ENCODE measurements around the gene TMED1.
"Not testable (repeated sequence)": the region's sequence is repeated elsewhere in the genome, so short reads cannot be mapped to it uniquely, and the experiment has no call there.

The TMED1 gene, protein sequence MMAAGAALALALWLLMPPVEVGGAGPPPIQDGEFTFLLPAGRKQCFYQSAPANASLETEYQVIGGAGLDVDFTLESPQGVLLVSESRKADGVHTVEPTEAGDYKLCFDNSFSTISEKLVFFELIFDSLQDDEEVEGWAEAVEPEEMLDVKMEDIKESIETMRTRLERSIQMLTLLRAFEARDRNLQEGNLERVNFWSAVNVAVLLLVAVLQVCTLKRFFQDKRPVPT

DNA sequence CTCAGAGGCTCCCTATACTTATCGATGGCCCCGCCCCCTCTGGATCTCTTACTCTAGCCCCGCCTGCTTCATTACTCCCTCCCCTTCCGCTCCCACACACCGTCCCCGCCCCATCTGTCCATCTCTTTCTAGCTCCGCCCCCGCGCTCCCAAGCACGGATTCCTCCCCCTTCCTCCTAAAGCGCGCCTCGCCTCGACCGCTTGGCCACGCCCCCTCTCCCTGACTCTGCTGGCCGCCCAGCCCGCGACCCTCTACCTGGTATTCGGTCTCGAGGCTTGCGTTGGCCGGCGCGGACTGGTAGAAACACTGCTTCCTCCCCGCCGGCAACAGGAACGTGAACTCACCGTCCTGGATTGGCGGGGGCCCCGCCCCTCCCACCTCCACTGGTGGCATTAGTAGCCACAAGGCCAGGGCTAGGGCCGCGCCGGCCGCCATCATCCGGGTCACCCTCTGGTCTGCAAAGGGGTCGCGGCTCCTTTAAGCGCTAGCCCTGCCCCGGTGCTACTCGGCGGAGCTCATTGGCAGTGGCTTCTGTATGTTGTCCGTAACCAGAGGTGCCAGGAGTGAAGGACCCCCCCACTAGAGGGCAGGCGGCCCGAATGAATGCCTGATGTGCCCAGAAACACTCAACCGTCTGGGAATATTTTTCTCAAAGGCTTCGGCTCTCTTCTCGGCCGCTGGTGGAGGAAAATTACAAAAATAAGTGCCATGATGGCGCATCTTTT lies at the start of gene TMED1:
Gene TMED1, minus strand, starts transcription at position 459 of the 725 bp plus-strand sequence. Its CDS starts 21 bp downstream, at position 438.
- peak; percentile 99 for DNase-seq (ENCODE audit: low spot score)

- DNase-seq (ENCODE audit: low spot score) = no peak
Measured at GRCh38 chr19:10885201-10886169, 49.5 kb upstream of the TMED1 start.

GRCh38 chr19:10884274-10884673 lies 48.3 kb upstream of the TMED1 start:
- DNase-seq (ENCODE audit: low spot score) = peak; percentile 62

GRCh38 chr19:10882108-10882457 lies 46.1 kb upstream of the TMED1 start:
- DNase-seq (ENCODE audit: low spot score) = no peak

GRCh38 chr19:10881403-10882107 lies 45.5 kb upstream of the TMED1 start:
- DNase-seq (ENCODE audit: low spot score) = no peak

GRCh38 chr19:10878253-10878652 lies 42.2 kb upstream of the TMED1 start:
- DNase-seq (ENCODE audit: low spot score) = no peak

- not testable (repeated sequence) for DNase-seq (ENCODE audit: low spot score)
Measured at GRCh38 chr19:10877608-10878007, 41.6 kb upstream of the TMED1 start.

- no peak for DNase-seq (ENCODE audit: low spot score)
Measured at GRCh38 chr19:10876459-10877240, 40.6 kb upstream of the TMED1 start.

DNA sequence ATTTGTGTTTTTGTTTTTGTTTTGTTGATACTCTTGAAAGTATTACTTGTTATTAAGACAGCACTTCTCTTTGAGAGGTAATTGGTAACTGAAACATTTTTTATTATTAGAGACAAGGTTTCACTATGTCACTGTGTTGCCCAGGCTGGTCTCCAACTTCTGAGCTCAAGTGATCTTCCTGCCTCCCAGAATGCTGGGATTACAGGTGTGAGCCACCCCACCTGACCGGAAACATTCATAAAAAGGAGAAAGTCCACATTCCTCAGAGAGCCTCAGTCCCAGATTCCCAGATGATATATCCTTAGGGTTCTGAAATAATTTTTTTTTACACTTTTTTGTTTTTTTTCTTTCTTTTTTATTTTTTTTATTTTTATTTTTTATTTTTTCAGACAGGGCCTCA lies 38.0 kb upstream of the TMED1 start:
- DNase-seq (ENCODE audit: low spot score) = no peak

DNA sequence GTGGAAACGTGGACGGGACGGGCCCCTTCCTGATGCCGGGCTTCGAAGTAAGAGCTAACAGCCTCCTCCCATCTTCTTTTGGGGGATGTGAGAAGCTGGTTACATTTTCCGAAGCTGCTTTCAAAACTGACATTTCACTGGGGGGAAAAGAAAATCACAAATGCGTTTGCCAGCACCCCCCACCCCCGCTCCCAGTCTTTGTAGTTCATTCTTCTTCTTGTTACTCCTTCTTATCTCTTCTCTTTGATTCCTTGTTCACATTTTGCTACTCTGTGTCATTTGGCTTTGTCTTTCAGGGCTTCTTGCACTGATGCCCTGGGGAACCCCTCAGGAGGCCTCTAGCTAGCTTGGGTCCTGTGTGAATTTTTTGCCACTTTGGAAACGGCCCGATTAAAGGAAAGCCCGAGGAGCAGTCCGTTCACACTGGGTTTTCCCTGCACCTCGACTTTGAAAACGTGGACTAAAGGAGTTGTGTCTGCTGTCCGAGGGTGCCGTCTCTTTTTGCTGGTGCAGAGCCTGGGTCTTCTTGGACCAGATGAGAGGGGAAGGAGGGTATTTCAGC lies 36.6 kb upstream of the TMED1 start:
- DNase-seq (ENCODE audit: low spot score) = no peak

GRCh38 chr19:10871711-10872545 lies 35.9 kb upstream of the TMED1 start:
- DNase-seq (ENCODE audit: low spot score) = no peak

- DNase-seq (ENCODE audit: low spot score) = peak; percentile 100
Measured at GRCh38 chr19:10870955-10871603, 35.1 kb upstream of the TMED1 start, which contains the start of gene CARM1. Gene CARM1 (plus strand): TSS chr19:10871553. CDS start chr19:10871703, 150 bp downstream.

DNA sequence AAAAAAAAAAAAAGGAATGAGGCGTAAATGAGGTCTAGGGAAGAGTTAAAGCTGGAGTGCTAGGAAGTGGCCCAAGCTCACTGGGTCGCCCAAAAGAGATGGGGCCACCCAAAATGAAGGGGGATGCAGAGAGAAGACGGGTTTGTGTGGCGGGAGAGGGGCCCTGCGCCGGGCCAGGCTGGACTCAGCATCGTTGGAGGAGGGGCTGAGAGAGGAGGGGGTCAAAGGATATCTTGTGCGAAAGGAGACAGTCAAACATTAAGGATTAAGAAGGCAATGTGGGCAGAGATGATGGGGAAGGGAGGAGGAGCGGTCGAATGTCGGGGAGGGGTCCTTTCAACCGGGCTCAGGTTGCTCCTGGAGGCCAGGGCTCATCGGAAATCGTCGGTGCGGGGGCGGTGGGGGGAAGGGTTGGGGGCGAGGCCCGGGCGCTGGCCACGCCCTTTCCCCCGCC lies 34.5 kb upstream of the TMED1 start:
- no peak for DNase-seq (ENCODE audit: low spot score)

GRCh38 chr19:10869872-10870311 lies 33.9 kb upstream of the TMED1 start:
- not testable (repeated sequence) for DNase-seq (ENCODE audit: low spot score)

GRCh38 chr19:10868872-10869547 lies 33.0 kb upstream of the TMED1 start:
- DNase-seq (ENCODE audit: low spot score) = no peak

GRCh38 chr19:10866495-10866894 lies 30.5 kb upstream of the TMED1 start:
- no peak for DNase-seq (ENCODE audit: low spot score)

DNA sequence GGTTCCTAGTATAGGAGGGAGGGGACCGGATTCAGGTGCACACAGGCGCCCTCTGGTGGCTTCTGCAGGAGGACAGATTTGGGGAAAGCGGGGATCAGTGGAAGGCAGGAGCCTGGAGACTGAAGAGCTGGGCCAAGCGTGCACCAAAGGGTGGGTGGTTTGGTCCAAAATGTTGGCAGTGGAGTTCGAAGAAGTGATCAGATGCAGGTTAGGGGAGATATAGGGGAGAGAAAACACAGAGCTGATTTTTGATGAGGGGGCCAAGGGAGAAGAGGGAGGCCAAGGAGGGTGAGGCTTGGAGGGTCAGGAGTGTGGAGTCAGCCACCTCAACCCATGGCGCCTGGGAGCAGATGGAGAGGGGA lies 28.5 kb upstream of the TMED1 start:
- DNase-seq (ENCODE audit: low spot score) = peak; percentile 91

DNA sequence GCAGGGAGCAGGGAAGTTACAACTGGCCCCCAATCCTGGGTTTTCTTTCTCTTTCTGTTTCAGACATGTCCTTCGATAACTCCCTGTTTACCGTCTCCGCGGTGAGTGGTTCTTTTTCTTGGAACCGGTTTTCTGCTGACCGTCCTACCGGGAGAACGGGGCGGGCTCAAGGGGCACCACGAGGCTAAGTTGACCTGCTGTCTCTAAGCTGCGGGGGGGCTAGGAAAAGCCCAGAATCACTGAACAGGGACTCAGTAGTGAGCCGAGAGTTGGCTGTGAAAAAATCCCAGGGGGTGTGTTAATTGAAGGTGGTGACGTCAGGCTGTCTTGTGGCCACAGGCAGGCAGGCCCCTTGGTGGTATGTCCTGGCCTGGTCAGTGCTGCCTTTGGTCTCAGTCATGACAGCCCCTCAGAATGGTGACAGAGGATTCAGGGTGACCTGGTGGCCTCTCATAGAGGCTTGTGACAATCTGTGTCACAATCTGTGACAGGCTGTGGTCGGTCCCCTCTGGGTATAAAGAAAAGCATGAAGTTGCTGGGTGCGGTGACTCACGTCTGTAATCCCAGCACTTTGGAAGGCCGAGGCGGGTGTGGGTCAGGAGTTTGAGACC lies 27.2 kb upstream of the TMED1 start:
- DNase-seq (ENCODE audit: low spot score) = no peak

Measured in AG08395 (cell line).